GM21367 (cell line): ENCODE measurements around the gene DLG2.

Experiments used
- ATAC-seq: cut with Tn5 transposase; IDR thresholded peaks from one replicate; pipeline ENCODE4 v1.9.1; 2021; ENCODE audit not compliant: unreplicated experiment

DLG2 gene

DNA sequence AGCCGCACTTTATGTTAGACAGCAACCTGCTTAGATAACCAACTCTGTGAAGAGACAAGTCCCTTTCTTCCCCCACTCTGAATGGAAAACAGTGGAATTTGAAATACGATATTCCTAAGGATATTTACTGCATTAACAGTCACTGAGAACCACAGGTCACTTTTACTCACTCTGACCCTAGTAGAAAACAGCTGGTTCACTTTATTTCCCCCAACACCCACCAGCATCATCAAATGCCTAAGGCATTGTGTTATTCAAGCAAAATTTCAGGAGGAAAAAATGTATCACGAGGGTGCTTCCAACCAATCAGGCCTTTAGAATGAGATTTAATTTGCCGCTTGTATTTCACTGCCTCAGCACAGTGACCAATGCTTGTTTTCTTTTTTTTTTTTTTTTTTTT is 1206.9 kb downstream of the DLG2 start:
- ATAC-seq, result no peak

DNA sequence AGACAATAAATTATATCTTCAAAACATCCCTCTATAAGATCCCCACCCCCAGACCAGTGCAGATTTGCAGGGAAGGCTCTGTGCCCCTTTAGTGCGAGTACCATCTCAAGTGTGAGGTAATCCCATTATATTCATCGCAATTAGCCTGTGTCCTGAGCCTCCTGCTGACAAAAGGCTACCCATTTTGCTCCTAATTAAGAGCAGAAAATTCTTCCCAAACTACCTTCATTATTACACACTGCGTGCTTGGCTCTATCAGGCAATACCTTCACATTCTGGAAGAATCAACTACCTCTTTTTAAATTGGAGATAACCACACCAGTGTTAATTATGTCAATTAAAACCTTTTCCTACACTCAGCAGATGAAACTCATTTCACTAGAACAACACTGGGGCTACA is 1207.5 kb downstream of the DLG2 start:
- ATAC-seq, result no peak

DNA sequence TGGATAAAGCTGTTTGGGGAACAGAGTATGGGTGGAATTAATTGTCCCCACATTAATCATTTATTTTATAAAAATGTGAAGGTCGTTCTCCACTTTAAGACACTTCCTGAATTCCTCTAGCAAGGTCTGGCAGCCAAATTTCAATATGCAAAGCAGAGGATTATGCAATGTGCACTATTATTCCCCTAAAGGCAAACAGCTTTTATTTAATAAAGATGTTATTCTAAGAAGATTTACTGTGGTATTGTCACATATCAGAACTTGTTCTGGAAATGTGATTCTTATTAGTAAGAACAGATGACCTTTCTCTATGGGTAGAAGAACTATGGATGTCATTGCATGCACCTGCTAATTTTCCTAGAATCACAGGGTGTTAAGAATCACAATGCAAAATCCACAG is 1212.2 kb downstream of the DLG2 start:
- no peak for ATAC-seq

DNA sequence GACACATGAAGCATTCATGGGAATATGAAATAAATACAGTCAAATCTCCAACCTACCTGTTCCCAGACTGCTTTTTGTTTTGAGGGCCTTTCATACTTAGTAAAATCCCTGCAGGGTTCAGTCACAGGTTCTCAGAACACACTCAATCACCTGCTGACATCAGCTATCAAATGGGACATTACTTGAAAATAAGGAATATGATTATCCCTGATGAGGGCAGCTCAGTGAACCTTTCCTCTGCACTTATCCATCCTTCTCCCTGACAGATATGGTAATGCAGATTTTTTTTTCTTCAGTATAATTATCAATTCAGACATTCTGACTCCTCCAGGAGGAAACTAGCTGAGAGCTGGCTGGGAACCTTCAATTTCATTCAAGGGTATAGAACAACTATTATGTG is 1213.6 kb downstream of the DLG2 start:
- ATAC-seq, result no peak

DNA sequence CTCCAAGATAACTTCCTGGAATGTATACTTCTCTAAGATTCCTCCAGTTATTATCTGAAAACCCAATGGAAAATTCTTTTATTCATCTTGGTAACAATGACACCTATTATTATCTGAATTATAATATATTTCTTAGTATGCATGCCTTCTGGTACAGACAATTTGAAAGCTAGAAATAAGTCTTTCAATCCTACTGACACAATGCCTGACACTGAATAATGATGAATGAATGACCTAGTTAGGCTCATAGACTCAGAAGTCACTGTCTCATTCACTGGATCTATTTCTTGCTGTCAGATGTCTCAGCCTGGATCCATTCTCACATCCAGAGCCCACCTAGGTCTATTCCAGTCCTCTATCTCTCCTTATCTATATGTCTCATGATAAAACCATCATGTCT is 1214.3 kb downstream of the DLG2 start:
- no peak for ATAC-seq

GRCh38 chr11:84408946-84409411 is 1218.2 kb downstream of the DLG2 start:
- ATAC-seq, result no peak

GRCh38 chr11:84407091-84407490 is 1220.1 kb downstream of the DLG2 start:
- ATAC-seq, result no peak

- ATAC-seq, result no peak
Measured at GRCh38 chr11:84398017-84398626, 1229.0 kb downstream of the DLG2 start.

DNA sequence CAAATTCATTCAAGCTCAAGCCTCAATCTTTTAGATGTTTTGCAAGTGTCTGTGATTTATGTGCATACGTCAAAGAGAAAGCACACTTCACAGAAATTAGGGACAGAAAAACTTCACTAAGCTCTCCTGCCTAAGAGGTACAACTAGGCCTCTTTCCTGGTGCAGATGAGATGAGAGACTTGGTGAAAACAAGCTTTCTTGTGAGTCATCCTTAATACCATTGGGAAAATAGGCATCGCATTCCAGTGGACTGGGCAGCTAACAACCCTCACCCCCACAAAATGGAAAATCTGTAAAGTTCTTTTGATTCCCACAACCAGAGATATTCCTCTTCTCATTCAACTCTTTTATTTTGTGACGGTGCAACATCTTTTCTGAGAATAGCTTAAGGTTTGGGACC is 1230.6 kb downstream of the DLG2 start:
- no peak for ATAC-seq

DNA sequence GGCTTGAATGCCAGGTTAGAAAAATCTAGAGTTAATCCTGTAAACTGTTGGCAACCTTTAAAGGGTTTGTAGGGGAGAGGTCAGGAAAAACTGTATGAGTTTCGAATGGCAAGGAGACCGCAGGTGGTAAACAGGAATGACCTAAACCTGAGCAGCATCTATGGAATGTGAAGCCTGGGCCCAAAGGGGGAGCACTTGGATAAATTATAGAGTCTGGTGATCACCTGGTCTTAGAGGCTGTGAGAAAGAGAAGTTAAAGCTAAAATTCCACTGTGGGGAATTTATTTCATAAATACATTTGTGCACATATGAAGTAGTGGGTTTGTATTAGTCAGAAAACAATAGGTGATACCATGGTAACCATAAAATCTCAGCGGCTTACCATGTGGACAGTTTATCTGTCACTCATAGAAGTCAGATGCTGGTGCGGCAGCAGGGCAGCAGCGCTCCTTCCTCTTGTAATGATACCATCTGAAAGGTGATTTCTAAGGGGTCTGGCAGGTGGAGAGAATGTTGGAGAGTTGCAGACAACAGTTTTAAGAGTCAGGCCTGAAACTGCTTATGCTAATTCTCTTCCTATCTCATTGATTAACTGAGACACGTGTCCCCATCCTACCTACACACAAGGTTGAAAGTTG is 1236.6 kb downstream of the DLG2 start:
- ATAC-seq, result no peak

DNA sequence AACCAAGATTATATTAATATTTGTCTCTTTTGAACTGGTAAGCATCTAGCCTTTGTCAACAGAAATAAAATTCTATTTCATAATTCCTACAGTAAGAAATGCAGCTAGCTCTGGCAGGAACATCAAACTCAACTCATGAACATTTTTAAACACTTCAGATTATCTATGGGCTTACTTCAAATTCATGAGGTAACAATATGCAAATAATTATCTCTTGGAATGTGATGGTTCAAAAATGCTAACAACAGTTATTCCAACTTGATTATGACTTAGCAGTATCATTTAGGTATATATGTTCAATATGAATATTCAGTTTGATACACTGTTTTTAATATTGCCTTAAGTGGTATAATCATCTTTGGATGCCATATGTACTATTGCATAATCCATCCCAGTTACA is 1237.4 kb downstream of the DLG2 start:
- ATAC-seq, result no peak

- peak; percentile 86 for ATAC-seq
Measured at GRCh38 chr11:84384731-84385130, 1242.4 kb downstream of the DLG2 start.

- ATAC-seq, result no peak
Measured at GRCh38 chr11:84383576-84383975, 1243.6 kb downstream of the DLG2 start.

DNA sequence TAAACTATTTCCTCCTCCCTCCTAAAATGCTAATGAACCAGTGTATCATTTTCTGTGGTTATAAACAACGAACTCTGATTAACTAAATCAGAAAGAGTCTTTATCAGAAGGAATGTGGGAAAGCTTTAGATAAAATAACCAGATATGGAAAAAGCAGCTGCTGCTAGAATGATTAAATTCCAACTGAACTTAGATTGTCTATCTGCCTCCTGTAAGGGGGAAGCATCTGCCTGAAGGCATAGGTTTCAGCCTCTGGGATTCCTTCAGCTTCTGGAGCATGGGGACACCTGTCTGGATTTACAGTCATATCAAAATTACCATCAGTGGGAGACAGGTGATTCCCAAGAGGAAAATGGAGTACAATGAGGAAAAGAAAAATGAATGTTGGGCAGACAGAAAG is 1245.5 kb downstream of the DLG2 start:
- no peak for ATAC-seq

DNA sequence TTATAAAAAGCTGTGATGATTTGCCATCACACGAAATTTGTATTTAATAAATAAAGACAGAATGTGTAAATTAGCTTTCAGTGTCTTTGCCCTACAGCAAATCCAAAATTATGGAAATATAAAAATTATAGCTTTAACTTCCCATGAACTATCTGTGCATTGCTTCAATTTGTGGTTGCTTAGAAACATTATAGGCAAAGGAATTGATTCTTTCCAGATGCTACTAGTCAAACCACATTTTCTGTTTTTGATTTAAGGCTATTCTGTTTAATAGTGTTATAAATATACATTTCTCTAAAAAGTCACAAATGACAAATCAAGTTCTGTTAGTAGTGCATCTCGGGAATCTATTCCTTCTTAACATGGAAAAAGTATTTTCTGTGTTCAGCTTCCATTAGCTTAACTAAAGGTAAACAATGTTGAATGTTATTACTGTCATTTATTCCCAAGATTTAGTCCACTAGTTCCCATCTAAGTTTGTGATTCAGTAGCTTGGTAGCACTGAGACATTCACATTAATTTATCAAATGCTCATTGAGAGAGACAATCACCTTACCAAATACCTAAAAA is 1254.7 kb downstream of the DLG2 start:
- no peak for ATAC-seq

DNA sequence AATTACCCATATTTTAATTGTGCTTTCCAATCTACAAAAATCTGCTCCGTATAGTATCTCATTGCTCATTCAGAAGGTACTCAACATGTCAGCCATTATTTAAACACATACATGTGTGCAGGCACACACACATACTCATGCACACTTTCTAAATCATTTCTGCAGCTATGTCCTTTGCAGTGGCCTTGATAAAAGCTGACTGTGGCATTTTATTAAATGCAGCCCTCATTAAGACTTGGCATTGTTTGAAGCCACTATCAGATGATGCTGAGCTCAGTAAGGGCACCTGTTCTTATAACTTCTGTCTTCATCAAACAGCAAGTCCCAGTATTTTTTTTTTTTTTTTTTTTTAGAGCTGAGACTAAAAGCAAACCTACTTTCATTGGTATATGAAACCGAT is 1269.1 kb downstream of the DLG2 start:
- ATAC-seq, result no peak

- ATAC-seq, result no peak
Measured at GRCh38 chr11:84355911-84356310, 1271.2 kb downstream of the DLG2 start.

GRCh38 chr11:84345597-84345996 is 1281.5 kb downstream of the DLG2 start:
- ATAC-seq, result no peak

GRCh38 chr11:84345027-84345426 is 1282.1 kb downstream of the DLG2 start:
- ATAC-seq, result no peak

DNA sequence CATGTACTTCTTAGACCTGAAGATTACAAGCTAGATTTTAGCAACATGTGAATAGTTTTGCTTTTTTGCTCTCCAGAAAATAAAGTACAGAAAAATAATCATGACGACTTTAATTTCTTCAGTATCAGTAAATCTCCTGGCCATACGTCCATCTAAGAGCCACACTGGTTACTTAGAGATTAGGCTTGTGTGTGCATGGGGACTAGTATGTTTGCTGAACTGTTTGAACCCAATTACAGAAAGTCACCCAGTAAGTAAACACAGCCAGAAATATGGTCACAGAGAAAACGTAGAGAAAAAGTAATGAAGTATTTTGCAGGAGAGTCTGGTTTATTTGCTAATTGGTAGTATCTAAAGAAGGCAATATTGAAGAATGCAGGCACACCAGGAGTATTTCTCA is 1287.3 kb downstream of the DLG2 start:
- no peak for ATAC-seq

GRCh38 chr11:84333221-84333620 is 1293.9 kb downstream of the DLG2 start:
- ATAC-seq, result no peak

DNA sequence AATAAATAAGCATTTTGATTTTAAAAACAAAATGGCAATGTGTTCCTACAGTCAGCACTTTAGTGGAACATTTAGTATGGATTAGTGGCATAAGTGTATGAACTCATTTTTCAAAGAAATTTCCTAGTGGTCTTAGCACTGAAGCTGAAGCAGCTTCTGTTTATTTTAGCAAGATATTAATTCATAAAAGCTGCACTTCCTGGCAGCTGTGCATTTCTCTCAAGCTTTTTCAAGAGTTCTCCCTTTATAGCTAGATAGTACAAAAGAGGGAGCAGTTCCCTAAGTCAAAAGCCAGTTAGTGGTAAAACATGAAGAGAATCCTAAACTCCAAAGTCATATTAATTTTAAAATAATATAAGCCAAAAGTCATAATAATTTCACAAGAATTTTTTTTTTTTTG is 1304.9 kb downstream of the DLG2 start:
- no peak for ATAC-seq

- no peak for ATAC-seq
Measured at GRCh38 chr11:84319863-84320262, 1307.3 kb downstream of the DLG2 start.
